Endothelial cell of umbilical vein (primary cell): ENCODE results near the gene RBM27. TPM values are rescaled to one million over a fixed set of nuclear protein-coding genes. Genes with fewer than 3 reads are reported as not detected.

Experiments used
- BruUV-seq: library from RNA; stranded (reverse); fragments of 400-500 nt; replicated peaks from 2 replicates; lab custom pipeline; 2021; lab: Mats Ljungman, UMichigan
- CTCF ChIA-PET: fragments of 300-600, 350-600 bp; sonication (Branson Sonifier 250); formaldehyde crosslinking; loops from one replicate; lab custom pipeline; 2021; ENCODE audit warnings: antibody characterized with exemption, inconsistent platforms; lab: Charles Lee
- POLR2A ChIA-PET: fragments of 300-600, 350-600 bp; sonication (Branson Sonifier 250); formaldehyde crosslinking; loops from one replicate; lab custom pipeline; 2021; ENCODE audit warnings: antibody characterized with exemption, inconsistent platforms; lab: Charles Lee
- DNase-seq: peaks from one replicate; pipeline ENCODE4 v3.0.0-alpha.2; 2011; ENCODE audit warnings: low read depth, low spot score
- FAIRE-seq: peaks from 2 replicates; lab custom pipeline; 2011; peaks lifted over from hg19 to GRCh38; lab: Jason Lieb, UNC
- H2AFZ ChIP-seq: 2 replicates; pipeline ENCODE4 v1.6.0; 2012; ENCODE audit warnings: low read depth, low read length, control low read depth, inconsistent platforms
- H3K27ac ChIP-seq: 2 replicates; pipeline ENCODE4 v1.5.1; 2011; ENCODE audit warnings: low read depth, mild to moderate bottlenecking, control low read depth, low read length, moderate library complexity; ENCODE audit not compliant: insufficient read depth
- H3K27me3 ChIP-seq, 2 experiments: 2 replicates each; pipeline versions ENCODE4 v1.6.0 to v1.6.1; 2011; ENCODE audit warnings: low read length in 2 of 2, mixed read lengths in 1 of 2; ENCODE audit not compliant: control insufficient read depth in 2 of 2, insufficient read depth in 2 of 2
- H3K36me3 ChIP-seq, 2 experiments: 2 replicates in 1 of 2; 3 replicates in 1 of 2; pipeline ENCODE4 v1.5.1; 2011; ENCODE audit warnings: low read length in 2 of 2, mild to moderate bottlenecking in 1 of 2, moderate library complexity in 1 of 2; ENCODE audit not compliant: control insufficient read depth in 2 of 2, insufficient read depth in 2 of 2; ENCODE audit errors: extremely low read depth in 1 of 2
- H3K4me1 ChIP-seq: 3 replicates; pipeline ENCODE4 v1.5.1; 2011; ENCODE audit warnings: mild to moderate bottlenecking, low read length; ENCODE audit not compliant: control insufficient read depth, insufficient read depth; ENCODE audit errors: extremely low read depth
- H3K4me2 ChIP-seq: 2 replicates; pipeline ENCODE4 v1.6.1; 2011; ENCODE audit warnings: low read length, control low read depth, mixed read lengths; ENCODE audit not compliant: insufficient read depth
- H3K4me3 ChIP-seq, 3 experiments: fragments of 200-600 bp in 1 of 3; sonication (generic), shearing (Covaris generic) in 1 of 3; replicated peaks in 1 of 3; 2 replicates each; pipeline ENCODE4 v1.5.1; 2011 to 2016; ENCODE audit warnings: control low read depth in 3 of 3, low read length in 3 of 3, mild to moderate bottlenecking in 2 of 3, inconsistent platforms in 1 of 3, low read depth in 1 of 3, moderate library complexity in 1 of 3; ENCODE audit not compliant: insufficient read depth in 1 of 3
- H3K79me2 ChIP-seq: 2 replicates; pipeline ENCODE4 v1.6.0; 2012; ENCODE audit warnings: low read length, inconsistent platforms; ENCODE audit not compliant: control insufficient read depth, insufficient read depth
- H3K9ac ChIP-seq: replicated peaks from 2 replicates; pipeline ENCODE3; 2011; ENCODE audit warnings: low read length, control low read depth; ENCODE audit not compliant: insufficient read depth; ENCODE audit errors: extremely low read depth
- H3K9me1 ChIP-seq: replicated peaks from 3 replicates; pipeline ENCODE4 v1.6.0; 2011; ENCODE audit warnings: mild to moderate bottlenecking, low read length; ENCODE audit not compliant: control insufficient read depth, insufficient read depth; ENCODE audit errors: extremely low read depth
- H3K9me3 ChIP-seq: replicated peaks from 2 replicates; pipeline ENCODE4 v1.5.1; 2012; ENCODE audit warnings: low read length, inconsistent platforms; ENCODE audit not compliant: control insufficient read depth, insufficient read depth
- H4K20me1 ChIP-seq: replicated peaks from 2 replicates; pipeline ENCODE3; 2011; ENCODE audit warnings: mild to moderate bottlenecking, low read length; ENCODE audit not compliant: control insufficient read depth, insufficient read depth; ENCODE audit errors: extremely low read depth
- EZH2 ChIP-seq: IDR thresholded peaks from 2 replicates; pipeline ENCODE4 v1.6.1; 2012; ENCODE audit warnings: borderline replicate concordance, low read depth, mild to moderate bottlenecking, moderate library complexity, low read length, inconsistent platforms; ENCODE audit not compliant: severe bottlenecking
- FOS ChIP-seq: IDR thresholded peaks from 2 replicates; pipeline ENCODE4 v1.6.1; 2011; ENCODE audit warnings: mild to moderate bottlenecking, low read length, moderate library complexity, borderline replicate concordance; ENCODE audit not compliant: insufficient read depth
- GATA2 ChIP-seq: IDR thresholded peaks from 2 replicates; pipeline ENCODE4 v1.7.0; 2011; ENCODE audit warnings: low read depth, mild to moderate bottlenecking, moderate library complexity, mixed read lengths, low read length; ENCODE audit not compliant: insufficient read length, insufficient read depth
- JUN ChIP-seq: IDR thresholded peaks from 2 replicates; pipeline ENCODE4 v1.6.1; 2011; ENCODE audit warnings: borderline replicate concordance, low read depth; ENCODE audit not compliant: insufficient read length, insufficient read depth
- MYC ChIP-seq: IDR thresholded peaks from one replicate; pipeline ENCODE4 v1.6.1; 2011; ENCODE audit warnings: mild to moderate bottlenecking, low read depth, low read length
- POLR2A ChIP-seq: IDR thresholded peaks from 2 replicates; pipeline ENCODE4 v1.6.1; 2012; ENCODE audit warnings: low read depth, mild to moderate bottlenecking, control low read depth, low read length
- POLR2AphosphoS5 ChIP-seq: IDR thresholded peaks from 2 replicates; pipeline ENCODE4 v1.6.1; 2012; ENCODE audit warnings: low read depth, mild to moderate bottlenecking, control low read depth, low read length, moderate library complexity; ENCODE audit not compliant: insufficient read depth
- dilution Hi-C: fragments of 300-500 bp; cut with MboI; formaldehyde crosslinking; loops from one replicate; pipeline ENCODE4 v1.15.0; 2019; ENCODE audit warnings: low sequenced_read_pairs; ENCODE audit not compliant: extremely low pct_ligation_motif_present
- intact Hi-C: fragments of 100-400 bp; cut with micrococcal nuclease; formaldehyde crosslinking; loops from one replicate; pipeline ENCODE4 v1.10.0; 2022
- polyA plus RNA-seq, 4 experiments: library from polyadenylated mRNA; depleted of rRNA in 3 of 4; stranded (reverse) in 3 of 4; unstranded in 1 of 4; fragments of >200 nt; gene quantifications; 2 replicates each; pipeline versions ENCODE4 v1.2.1 to v1.2.3, GENCODE V29; 2011 to 2012; ENCODE audit warnings: missing spikeins in 1 of 4
- total RNA-seq: library from RNA; stranded (reverse); gene quantifications from 2 replicates; pipeline ENCODE4 v1.2.3, GENCODE V29; 2021
- TF ChIP-seq, protein P1 (sequence below): IDR thresholded peaks from 2 replicates; pipeline ENCODE4 v1.6.1; 2011; ENCODE audit not compliant: insufficient read depth, insufficient read length
- TF ChIP-seq, protein P2 (sequence below), 2 donors: IDR thresholded peaks; 1 replicate in 1 of 2; 2 replicates in 1 of 2; pipeline ENCODE4 v1.5.1; 2011; ENCODE audit warnings: low read length in 2 of 2, mild to moderate bottlenecking in 2 of 2, moderate library complexity in 2 of 2, control low read depth in 1 of 2, inconsistent platforms in 1 of 2, low read depth in 1 of 2; ENCODE audit not compliant: insufficient read depth in 1 of 2; ENCODE audit errors: extremely low read depth in 1 of 2

Gene RBM27
- total and polyA plus RNA-seq, 2 donors (not counting 3 experiments of a cell fraction or from before 2014, with no cell fraction given): 6.3 to 17.7 TPM

DNA sequence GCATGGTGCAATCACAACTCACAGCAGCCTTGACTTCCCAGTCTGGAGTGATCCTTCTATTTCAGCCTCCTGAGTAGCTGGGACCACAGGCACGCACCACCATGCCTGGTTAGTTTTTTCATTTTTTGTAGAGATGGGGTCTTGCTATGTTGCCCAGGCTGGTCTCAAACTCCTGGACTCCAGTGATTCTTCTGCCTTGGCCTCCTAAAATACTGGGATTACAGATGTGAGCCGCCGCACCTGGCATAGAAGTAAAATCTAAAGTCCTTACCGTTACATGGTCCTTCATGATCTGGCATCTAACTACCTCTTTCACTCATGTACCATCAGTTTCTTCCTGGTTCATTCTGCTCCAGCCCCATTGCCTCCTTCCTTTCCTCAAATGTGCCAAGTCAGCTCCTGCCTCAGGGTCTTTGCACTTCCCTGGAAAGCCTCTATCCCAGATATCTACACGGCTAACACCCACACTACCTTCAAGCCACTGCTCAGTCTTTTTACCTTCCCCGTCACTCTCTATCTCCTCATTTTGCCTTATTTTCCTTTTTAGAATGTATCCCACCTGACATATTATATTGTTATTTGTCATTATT is 6.9 kb upstream of the RBM27 start:
- Histone ChIP-seq H4K20me1 (no peaks in the 10 kb centered on the region), H3K27ac (no peak overlapping the region), H3K27me3 (peaks cover 0 to 15% of the 10 kb centered on the region in 2 experiments), H3K4me2 (no peak overlapping the region), H3K9ac (no peak overlapping the region), H3K4me3 (no peak overlapping the region), H3K79me2 (no peaks in the 10 kb centered on the region), H3K36me3 (no peaks in the 10 kb centered on the region), H3K9me3 (no peaks in the 10 kb centered on the region), H3K9me1 (no peaks in the 10 kb centered on the region), H2AFZ (no peak overlapping the region), H3K4me1 (no peaks in the 10 kb centered on the region)
- ChIA-PET CTCF (no interaction called here), POLR2A (no interaction called here)
- intact Hi-C loops (no loop called here), dilution Hi-C loops (no loop called here)
- FAIRE-seq (no peak), DNase-seq (no peak)
- TF ChIP-seq, protein P1, sequence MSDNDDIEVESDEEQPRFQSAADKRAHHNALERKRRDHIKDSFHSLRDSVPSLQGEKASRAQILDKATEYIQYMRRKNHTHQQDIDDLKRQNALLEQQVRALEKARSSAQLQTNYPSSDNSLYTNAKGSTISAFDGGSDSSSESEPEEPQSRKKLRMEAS: no peak
- TF ChIP-seq EZH2 (no peak), FOS (no peak), GATA2 (no peak), POLR2AphosphoS5 (no peak), POLR2A (no peak), JUN (no peak), MYC (no peak)
- TF ChIP-seq, protein P2, sequence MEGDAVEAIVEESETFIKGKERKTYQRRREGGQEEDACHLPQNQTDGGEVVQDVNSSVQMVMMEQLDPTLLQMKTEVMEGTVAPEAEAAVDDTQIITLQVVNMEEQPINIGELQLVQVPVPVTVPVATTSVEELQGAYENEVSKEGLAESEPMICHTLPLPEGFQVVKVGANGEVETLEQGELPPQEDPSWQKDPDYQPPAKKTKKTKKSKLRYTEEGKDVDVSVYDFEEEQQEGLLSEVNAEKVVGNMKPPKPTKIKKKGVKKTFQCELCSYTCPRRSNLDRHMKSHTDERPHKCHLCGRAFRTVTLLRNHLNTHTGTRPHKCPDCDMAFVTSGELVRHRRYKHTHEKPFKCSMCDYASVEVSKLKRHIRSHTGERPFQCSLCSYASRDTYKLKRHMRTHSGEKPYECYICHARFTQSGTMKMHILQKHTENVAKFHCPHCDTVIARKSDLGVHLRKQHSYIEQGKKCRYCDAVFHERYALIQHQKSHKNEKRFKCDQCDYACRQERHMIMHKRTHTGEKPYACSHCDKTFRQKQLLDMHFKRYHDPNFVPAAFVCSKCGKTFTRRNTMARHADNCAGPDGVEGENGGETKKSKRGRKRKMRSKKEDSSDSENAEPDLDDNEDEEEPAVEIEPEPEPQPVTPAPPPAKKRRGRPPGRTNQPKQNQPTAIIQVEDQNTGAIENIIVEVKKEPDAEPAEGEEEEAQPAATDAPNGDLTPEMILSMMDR (IDR thresholded peaks at IDR 0.05; ENCODE audit: extremely low read depth in 1 of 2, insufficient read depth in 1 of 2, low read depth in 1 of 2, low read length in 2 of 2): no peak
- BruUV-seq: no TSS peak
